DMS53 treated with DMSO at 0.1 percent for 48 hours (cell line): ENCODE results near the gene ADAMTSL1.
A peak's percentile ranks its signal among the peaks of the same experiment; 100 is the strongest.

Experiments used
- DNase-seq: peaks from one replicate; lab custom pipeline; 2025; ENCODE audit not compliant: unreplicated experiment; lab: John Stamatoyannopoulos, UW

Gene ADAMTSL1

DNA sequence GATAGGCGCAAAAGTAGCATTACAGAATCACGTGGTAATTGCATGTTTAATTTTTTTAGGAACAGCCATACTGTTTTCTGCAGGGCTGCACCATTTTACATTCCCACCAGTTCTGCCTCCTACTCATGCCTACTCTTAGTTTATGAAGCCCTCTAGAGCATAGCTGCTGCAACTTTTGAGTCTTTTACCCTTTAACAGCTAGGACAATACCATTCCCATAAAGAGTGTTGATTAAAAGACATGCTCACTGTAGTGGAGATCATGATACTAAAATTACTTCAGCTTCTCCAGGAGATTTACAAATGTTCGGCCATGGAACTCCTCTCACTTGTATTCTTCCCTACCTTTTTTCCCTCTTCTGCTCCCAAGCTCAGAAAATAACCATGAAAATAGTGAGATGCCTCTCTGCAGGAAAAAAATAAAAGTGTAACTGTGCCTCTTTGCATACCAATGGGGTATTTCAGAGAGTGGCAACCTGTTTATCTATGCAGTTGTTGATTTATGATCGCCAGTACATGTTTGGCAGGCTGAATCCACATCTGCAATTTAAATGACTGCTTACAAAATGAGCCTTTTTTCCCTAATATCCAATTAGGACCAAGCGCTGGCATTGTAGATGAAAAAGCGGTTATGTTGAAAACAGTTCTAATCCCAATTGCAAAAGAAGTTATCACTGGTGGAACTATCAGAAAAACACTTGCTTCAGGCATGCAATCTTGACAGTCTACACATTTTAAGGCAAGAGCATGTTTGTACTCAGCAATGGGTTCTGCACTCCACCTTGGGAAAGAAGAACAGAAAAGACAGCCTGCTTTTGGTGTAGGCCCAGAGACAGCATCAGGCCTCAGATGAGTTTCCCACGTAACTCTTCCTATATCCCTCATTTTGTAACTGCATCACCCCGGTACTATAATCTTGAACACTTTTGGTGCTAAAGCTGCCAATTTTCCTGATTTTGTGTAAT is 131.1 kb downstream of the ADAMTSL1 start:
- no peak for DNase-seq

DNA sequence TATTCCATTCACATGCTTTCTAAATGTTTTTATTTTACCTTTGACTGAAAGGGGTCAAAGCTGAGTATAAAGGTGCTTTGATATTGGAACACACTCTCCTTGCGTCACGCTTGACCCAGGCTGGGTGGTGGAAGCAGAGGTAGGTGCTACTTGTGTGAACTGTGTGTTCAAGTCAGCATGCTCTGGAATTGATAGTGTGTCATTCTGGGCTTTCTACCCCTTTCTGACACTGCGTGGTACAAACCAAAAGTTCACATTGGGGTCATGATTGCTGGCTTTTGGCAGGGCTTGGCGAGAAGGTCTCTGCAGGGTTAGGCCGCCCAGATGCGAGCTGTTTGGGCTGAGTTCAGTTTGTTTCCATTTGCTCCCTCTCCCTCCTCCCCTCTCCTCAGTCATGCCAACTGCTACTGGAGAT is 131.8 kb downstream of the ADAMTSL1 start:
- DNase-seq = no peak

DNA sequence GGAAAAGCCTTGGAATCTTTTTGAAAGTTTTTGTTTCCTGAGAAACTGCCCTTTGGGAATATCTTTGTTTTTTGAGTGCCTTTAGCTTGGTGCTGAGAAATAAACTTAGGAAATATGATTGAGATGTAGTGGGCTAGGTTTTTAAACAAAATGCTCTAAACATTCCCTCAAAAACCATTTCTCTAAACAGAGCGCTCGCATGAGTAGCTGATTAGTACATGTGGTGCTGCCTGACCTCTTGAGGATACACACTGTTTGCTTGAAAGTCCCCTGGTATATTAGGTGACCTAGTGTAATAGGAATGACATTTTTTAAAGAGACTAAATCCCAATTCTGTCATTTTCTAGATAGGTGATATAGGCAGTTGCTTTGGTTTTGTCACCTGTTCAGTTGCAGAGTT is 132.3 kb downstream of the ADAMTSL1 start:
- DNase-seq = no peak

DNA sequence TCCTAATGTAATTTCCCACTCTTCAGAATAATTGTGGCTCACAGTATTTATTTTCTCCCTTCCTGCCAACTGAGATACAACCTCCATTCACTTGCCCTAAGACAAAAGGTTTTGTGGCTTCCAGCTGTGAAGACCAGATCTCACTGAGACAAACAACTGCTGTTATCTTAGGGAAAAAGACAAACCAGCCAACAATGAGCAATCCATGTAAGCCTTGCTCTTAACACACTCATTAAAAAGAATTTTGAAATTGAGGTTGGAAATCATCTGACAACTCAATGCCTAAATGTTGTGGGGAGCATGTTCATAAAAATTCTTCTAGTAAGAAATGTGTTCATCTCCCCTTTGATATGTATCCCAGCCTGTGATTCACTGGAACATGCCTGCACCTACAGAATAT is 132.9 kb downstream of the ADAMTSL1 start:
- no peak for DNase-seq

DNA sequence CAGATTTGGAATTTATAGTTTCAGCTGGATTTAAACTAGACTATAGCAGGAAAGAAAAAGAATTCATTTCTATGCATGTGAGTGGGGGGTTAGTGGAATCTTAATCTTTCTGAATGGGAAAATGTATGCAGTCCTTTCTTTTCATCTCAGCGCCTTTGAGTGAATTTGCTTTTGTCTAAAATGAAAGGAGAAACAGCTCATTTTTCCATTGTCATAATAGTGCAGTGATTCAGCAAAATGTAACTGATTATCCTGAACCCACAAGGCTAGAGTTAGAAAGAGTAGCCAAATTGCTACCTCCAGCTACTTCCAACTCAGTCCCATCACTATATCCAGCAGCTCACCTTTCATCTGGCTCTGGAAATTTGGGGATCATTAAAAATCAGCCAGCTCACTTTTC is 134.4 kb downstream of the ADAMTSL1 start:
- DNase-seq = no peak

DNA sequence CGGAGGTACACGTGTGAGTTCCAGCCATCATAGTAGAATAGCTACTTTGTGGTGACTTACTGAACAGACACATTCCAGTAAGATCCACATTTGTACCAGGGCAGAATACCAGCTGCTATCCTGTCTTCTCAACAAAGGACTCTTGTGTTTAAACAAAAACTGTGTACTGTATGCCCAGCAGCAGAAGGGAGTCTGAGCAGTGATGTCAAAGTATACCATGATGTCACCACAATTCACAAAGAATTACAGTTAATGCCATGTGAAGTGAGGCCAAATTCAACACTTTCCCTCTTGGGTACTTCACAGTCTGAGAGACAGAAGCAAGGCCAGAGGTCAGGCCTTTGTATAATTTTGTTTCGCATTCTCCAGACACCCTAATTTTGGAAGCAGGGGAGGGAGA is 137.0 kb downstream of the ADAMTSL1 start:
- DNase-seq = peak; percentile 30

DNA sequence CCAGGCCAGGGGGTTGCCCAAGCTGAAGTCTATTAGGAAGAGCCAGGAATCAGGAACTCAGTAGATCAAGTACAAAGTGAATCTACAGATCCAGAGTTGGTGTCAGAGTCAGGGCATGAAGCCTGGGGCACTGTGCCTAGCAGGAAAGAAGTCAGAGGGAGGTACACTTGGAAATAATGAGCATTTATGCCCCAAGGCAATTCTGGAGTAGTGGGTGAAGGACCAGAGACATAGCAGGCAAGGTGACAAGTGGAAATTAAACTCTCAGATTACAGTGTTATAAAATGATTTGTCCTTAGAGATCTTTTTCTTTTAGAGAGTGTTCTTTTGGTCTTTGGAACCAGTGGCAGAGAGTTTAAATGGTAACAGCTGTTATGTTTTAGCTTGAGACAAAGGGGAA is 138.0 kb downstream of the ADAMTSL1 start:
- DNase-seq = no peak

DNA sequence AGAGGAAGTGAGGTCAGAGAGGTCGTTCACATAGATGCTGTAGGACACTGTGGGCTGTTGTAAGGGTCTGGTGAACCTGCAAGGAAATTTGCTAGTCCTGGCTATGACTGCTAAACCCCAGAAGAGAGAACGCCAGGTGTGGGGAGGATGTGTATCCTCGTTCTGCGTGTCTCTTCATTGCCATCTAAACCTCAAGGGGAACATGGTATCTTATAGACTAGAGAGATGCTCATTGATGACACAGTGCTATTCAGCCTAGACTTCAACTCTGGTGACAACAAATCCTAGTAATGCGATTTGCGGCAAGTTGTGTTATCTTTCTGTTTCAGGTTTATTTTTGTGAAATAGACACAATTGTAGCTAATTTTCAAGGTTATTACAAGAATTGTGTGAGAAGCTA is 140.2 kb downstream of the ADAMTSL1 start:
- DNase-seq = no peak

DNA sequence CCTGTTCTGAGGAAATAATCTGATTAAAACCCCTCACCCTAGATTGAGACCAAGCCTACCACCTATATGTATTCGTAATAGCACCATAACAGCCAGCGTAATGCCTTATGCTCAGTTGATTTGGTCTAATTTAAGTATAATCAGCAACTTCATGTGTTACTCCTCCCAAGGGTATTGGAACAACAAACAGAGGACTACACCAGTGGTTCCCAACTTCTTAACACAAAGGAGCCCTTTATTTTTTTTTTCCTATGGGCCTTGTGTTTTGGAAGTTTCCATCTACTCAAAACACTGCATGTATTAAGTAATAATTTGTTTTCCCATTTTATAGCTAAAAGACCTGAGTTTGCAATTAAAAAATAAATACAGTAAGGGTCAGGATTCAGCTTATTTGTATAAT is 140.7 kb downstream of the ADAMTSL1 start:
- DNase-seq = no peak

DNA sequence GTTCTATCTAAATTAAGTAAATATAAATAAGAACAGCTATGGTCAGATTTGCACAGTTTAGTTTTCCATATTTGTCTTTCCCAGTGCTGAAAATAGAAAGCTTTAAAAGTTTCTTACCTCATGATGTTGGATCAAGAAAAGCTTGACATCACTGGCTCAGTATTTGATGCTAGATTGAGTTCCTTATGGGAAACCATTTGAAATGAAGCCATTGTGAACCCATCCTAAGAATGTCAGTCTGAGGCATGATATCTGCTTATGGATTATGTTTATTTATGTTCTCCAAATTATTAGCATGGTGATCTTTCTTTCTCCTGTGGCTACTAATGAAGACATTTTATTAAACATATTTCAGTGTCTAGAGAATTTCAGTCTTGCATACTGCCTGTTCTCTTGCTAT is 143.0 kb downstream of the ADAMTSL1 start:
- no peak for DNase-seq

DNA sequence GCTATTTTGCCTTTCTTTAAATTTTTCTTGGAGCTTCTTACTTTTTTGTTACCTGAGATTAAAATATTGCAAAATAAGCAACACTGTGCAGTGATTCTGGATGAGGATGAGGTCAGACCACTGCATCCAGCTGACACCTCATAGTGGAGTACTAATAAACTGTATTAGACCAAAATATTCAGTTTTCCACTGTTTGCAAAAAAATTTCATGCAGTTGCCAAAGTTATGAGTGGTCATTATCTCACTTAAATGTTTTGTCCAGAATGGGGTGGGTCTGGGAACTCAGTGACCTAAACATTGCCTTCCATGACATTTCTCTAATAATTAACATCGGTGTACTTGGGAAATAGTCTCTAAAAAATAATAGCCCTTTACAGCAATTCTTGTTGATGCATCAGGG is 143.8 kb downstream of the ADAMTSL1 start:
- no peak for DNase-seq

DNA sequence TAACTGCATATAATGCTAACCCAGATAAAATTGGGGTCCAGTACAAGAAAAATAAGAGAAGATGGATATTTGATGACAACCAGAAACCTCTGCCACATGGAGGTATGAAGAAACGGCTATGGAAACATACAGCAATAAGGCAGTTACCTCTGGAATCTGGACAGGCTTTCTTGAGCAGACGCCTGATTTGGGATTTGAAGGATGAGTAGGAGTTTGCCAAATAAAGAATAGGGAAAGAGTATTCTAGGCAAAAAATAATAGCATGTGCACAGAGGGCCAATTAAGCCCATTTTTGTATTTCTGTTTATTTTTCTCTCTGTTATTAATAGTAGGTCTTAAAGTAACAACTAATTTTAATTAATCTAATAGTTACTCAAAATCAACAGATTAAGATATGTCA is 144.9 kb downstream of the ADAMTSL1 start:
- no peak for DNase-seq

DNA sequence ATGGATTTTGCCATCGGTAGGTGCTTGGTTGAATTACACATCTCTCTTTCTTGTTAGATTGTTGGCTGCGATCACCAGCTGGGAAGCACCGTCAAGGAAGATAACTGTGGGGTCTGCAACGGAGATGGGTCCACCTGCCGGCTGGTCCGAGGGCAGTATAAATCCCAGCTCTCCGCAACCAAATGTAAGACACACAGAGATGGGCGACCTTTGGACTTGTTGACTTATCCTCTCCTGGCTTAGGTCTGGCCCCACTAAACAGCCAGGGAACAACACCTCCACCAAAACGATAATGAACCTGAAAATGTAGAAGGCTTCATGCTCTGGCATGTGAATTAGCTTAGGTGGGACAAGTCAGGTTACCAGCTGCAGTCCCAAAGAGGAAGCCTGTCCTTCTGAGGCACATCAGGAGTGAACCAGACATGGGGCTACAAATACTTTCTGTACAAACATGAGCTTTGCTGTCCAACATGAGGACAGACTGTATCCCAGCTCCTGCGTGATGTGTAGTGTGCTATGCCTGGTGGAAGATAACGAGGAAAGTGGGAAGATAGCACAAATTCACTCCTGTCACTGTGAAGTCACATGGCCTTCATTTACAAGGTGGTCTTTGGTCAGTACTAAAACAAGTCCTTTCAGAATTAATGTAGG is 148.4 kb downstream of the ADAMTSL1 start:
- DNase-seq = peak; percentile 14

DNA sequence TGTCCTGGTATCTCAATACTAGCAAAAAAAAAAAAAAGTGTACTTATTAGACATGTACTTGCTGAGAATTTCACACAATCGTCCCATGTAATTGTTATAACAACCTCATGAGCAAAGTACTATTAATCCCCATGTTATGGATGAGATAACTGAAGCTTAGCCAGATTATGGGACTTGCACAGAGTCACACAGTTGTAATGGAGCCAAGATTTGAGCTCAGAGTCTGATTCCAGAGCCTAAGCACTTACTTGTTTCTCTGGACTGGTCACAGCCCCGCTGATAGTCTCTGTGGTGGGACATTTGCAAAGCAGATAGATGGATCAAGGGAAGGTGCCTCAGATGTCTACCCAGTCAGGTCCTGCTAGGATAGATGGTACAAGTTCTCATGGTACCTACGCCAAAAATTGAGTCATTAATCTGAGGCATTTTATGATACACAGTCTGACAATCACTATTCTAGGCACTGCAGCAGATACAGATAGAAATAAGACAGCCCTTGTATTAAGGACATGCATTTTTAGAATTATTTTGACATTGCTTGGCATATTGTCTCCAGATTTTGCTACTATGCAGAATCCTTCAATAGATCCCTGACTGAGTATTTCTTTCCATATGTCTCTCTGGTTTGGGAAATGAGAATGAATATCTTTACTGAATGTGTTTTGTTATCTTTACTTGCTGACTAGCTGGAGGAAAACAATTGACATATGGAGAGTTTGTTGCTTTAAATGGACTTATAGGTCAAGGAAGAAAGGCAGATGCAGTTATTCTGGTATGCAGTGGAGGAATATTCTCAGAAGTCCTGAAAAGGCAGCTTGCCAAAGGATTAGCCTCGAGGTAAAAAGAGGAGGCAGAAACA is 149.5 kb downstream of the ADAMTSL1 start:
- DNase-seq = no peak

DNA sequence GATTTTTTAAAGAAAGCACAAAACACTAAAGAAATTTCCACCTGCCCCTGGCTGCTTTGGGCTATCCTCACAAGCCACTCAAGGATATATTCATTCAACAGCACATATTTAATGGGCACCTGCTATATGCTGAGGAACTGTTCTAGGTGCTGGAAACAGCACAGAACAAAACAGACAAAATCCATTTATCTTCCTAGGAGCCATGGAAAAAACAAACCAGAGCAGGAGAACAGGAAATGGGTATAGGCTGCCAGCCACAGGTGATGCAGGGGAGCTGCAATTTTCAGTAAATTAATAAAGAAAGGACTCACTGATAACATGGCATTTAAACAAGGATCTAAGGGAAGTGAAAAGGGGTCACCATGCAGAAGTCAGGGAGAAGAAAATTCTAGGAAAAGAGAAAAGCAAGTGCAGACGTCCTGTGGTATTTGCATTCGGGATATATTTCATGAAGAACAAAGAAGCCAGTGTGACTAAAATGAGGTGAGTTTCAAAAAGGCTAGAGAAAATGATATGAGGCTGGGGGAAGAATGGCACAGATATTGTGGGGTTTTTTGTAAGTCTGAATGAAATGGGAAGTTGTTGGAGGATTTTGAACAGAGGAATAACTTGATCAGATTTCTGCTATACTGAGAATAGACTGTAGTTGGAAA is 152.2 kb downstream of the ADAMTSL1 start:
- DNase-seq = no peak

DNA sequence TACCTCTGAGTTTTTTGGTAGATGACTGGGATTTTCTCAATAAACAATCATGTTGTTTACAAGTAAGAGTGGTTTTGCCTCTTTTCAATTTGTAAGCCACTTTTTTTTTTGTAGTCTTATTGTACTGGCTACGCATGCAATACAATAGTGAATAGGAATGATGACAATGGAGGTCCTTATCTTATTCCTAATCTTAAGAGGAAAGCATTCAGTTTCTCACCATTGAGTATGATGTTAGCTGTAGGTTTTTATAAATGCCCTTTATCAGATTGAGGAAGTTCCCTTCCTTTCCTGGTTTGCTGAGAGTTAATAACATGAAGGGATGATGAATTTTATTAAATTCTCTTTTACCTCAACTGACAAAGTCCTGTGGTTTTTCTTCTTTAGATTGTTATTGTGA is 155.2 kb downstream of the ADAMTSL1 start:
- DNase-seq = no peak

DNA sequence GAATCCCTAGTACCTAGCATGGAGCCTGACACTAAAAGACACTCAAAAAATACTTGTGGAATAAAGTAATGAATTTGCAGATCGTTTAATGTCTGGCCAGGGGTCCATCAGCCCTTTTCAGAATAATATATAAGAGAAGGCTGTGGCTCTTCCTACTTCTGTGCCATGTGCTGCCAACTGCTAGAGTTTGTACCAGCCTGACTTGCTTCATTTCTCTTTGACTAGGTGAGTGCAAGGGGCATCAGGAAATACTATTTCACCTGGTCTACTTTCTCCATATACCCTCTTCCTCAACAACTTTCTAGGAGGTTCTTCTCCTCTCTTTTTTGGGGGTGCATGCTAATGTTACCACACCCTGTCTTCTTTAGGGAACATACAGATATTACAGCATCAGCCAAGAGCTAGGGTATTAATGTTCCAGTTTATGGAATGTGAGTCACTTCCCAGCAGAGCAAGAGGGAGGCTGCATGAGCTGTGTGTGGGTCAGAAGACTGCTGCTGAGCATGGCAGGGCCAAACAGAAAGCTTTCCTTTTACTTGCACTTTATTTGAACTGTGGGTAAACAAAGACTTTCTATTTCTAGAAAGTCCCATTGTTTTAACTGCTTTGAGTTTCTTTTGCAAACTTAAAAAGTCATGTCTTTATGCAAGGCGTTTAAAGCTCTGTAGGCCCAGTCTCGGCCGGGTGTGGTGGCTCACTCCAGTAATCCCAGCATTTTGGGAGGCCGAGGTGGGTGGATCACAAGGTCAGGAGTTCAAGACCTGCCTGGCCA is 158.9 kb downstream of the ADAMTSL1 start:
- DNase-seq = no peak

DNA sequence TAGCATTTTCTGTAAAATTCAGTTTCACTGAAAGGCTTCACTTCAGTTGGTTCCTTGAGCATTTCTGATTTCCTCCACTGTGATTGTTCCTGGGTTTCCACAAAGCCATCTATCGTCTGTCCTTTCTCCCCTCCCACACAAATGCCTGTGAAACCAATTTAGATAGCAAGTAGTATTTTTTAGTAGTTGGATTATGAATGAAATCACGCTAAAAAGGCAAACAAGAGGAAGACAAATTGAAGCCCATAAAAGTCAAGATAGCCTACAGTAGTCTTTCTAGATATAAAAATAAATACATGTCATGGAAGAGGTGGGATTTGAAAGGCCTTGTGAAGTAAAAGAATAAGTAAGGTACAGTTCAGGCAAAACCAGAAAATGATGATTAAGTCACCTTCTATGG is 162.8 kb downstream of the ADAMTSL1 start:
- no peak for DNase-seq

DNA sequence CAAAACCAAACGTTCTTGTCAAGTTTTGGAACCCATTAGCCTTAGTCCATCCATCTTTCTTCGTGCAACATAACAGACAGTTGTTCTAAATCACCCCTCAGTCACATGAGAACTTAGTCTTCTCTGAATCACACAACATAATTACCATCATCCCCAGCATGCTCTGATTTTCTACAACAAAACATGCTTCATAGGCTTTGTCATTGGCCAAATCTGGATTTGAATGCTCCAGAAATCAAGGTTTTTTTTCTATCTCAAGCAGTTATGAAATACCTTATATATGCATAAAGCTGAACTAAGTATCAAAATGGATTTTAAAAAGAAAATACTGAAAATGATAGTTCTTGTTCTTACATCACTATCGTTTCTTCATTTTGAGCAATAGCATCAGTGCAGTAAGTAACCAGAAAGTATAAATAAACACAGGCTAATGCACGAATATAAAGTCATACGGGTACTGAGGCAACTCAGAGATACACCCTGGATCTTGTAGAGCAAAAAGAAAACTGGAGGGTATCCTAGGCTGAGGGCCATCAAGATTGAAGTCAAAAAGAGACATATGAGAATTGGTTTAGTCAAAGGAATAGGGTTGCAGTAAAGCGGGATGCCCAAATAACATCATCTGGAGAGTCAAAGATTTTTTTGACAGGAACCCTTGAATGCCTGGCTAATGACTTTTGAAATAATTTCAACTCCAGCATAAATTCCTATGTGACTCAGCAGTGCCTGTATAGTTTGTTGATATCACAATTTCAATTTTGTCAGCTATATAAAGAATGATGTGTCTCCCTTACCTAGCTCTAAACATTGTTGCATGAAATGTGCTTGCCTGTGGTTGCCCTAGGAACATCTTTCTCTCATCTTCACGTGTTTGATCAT is 164.7 kb downstream of the ADAMTSL1 start:
- DNase-seq = no peak
